Tibial nerve (tissue), 4 donors: Measurements from ENCODE around the gene GPR35. TPM values are rescaled to one million over a fixed set of nuclear protein-coding genes. Genes with fewer than 3 reads are reported as not detected.

Experiments
- DNase-seq, 2 donors: peaks; one replicate each; pipeline ENCODE4 v3.0.0-alpha.2; 2019; ENCODE audit warnings: low spot score in 2 of 2
- H3K27ac ChIP-seq, 4 donors: fragments of 200-600 bp; sonication (generic) in 3 of 4; one replicate each; pipeline ENCODE4 v1.5.1; 2017 to 2019; ENCODE audit warnings: mild to moderate bottlenecking in 1 of 4
- H3K27me3 ChIP-seq, 2 donors: fragments of 200-600 bp; sonication (generic) in 1 of 2; one replicate each; pipeline versions ENCODE4 v1.5.1 to v1.6.0; 2017 to 2019
- H3K36me3 ChIP-seq, 3 donors: fragments of 200-600 bp; sonication (generic); one replicate each; pipeline ENCODE4 v1.5.1; 2018 to 2019
- H3K4me1 ChIP-seq, 4 donors: fragments of 200-600 bp; sonication (generic) in 3 of 4; one replicate each; pipeline ENCODE4 v1.5.1; 2017 to 2019
- H3K4me3 ChIP-seq, 4 donors: fragments of 200-600 bp; sonication (generic) in 3 of 4; one replicate each; pipeline ENCODE4 v1.5.1; 2017 to 2019; ENCODE audit warnings: mild to moderate bottlenecking in 1 of 4, moderate library complexity in 1 of 4
- H3K9me3 ChIP-seq, 4 donors: fragments of 200-600 bp; sonication (generic) in 3 of 4; one replicate each; pipeline ENCODE4 v1.5.1; 2017 to 2019
- EP300 ChIP-seq, 2 donors: sonication (generic); formaldehyde crosslinking; IDR thresholded peaks; one replicate each; pipeline ENCODE4 v1.6.1; 2017; ENCODE audit warnings: antibody characterized with exemption in 2 of 2, mild to moderate bottlenecking in 1 of 2
- POLR2A ChIP-seq, 2 donors: fragments of 450-650 bp; IDR thresholded peaks; one replicate each; pipeline ENCODE4 v1.6.1; 2017; ENCODE audit warnings: antibody characterized with exemption in 2 of 2, mild to moderate bottlenecking in 2 of 2, moderate library complexity in 2 of 2
- WGBS, 2 donors: methylation state at CpG; one replicate each; pipeline ENCODE4 v1.1.5; 2018; 5-methylcytosine and 5-hydroxymethylcytosine counted together
- total RNA-seq, 4 donors: library from RNA; depleted of rRNA; stranded (reverse); fragments of >200 nt; gene quantifications; one replicate each; pipeline ENCODE4 v1.1.0, GENCODE V29; 2016
- TF ChIP-seq, protein P1 (sequence below), 5 experiments: fragments of 200-600 bp in 3 of 5; fragments of 450-650 bp in 2 of 5; sonication (generic) in 3 of 5; IDR thresholded peaks; one replicate each; pipeline ENCODE4 v1.5.1; 2016 to 2019; ENCODE audit warnings: antibody characterized with exemption in 5 of 5, mild to moderate bottlenecking in 3 of 5, moderate library complexity in 2 of 5

GPR35 gene
- total RNA-seq, 4 donors from 2014 or later = 0.90 to 8.2 (median 2.0) TPM

DNA sequence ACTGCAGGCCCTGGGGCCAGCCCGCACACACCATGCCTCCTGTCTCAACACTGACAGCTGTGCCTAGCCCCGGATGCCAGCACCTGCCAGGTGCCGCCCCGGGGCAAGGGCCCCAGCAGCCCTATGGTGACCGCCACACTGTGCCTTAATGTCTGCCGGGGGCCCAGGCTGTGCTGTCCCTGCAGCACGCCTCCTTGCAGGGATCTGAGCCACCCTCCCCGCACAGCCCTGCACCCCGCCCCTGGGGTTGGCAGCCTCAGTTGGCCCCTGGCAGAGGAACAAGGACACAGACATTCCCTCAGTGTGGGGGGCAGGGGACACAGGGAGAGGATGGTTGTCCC is 47.2 kb upstream of the GPR35 start:
- no peak for TF ChIP-seq POLR2A (IDR thresholded peaks at IDR 0.05)
- TF ChIP-seq EP300 (IDR thresholded peaks at IDR 0.05) = no peak
- TF ChIP-seq, protein P1, sequence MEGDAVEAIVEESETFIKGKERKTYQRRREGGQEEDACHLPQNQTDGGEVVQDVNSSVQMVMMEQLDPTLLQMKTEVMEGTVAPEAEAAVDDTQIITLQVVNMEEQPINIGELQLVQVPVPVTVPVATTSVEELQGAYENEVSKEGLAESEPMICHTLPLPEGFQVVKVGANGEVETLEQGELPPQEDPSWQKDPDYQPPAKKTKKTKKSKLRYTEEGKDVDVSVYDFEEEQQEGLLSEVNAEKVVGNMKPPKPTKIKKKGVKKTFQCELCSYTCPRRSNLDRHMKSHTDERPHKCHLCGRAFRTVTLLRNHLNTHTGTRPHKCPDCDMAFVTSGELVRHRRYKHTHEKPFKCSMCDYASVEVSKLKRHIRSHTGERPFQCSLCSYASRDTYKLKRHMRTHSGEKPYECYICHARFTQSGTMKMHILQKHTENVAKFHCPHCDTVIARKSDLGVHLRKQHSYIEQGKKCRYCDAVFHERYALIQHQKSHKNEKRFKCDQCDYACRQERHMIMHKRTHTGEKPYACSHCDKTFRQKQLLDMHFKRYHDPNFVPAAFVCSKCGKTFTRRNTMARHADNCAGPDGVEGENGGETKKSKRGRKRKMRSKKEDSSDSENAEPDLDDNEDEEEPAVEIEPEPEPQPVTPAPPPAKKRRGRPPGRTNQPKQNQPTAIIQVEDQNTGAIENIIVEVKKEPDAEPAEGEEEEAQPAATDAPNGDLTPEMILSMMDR (IDR thresholded peaks at IDR 0.05) = no peak
- Histone ChIP-seq H3K9me3 (peaks cover 0 to 7% (median 0%) of the 10 kb centered on the region in 4 donors), H3K27me3 (no peaks in the 10 kb centered on the region), H3K4me1 (peaks cover 0 to 53% (median 14%) of the 10 kb centered on the region in 4 donors), H3K27ac (peak overlapping the region in 3 of 4 donors; percentile 2 to 77 (median 42)), H3K36me3 (peaks cover 0 to 76% (median 21%) of the 10 kb centered on the region in 3 donors), H3K4me3 (no peak overlapping the region)
- 84 to 87% methylated on average over 4 to 9 of the region's 9 CpGs for WGBS, 2 donors
- no peak for DNase-seq

GRCh38 chr2:240578488-240578887 is 46.8 kb upstream of the GPR35 start:
- DNase-seq = no peak
- no peak for TF ChIP-seq EP300 (IDR thresholded peaks at IDR 0.05)
- TF ChIP-seq, protein P1 (IDR thresholded peaks at IDR 0.05) = no peak
- TF ChIP-seq POLR2A (IDR thresholded peaks at IDR 0.05) = no peak
- Histone ChIP-seq H3K27me3 (no peaks in the 10 kb centered on the region), H3K36me3 (peaks cover 0 to 72% (median 21%) of the 10 kb centered on the region in 3 donors), H3K4me1 (peaks cover 0 to 53% (median 14%) of the 10 kb centered on the region in 4 donors), H3K27ac (peak overlapping the region in 2 of 4 donors; percentile 42 to 77), H3K9me3 (peaks cover 0 to 7% (median 0%) of the 10 kb centered on the region in 4 donors), H3K4me3 (no peak overlapping the region)
- 81 to 92% methylated on average over 6 to 8 of the region's 8 CpGs for WGBS, 2 donors

- Histone ChIP-seq H3K9me3 (peaks cover 0 to 7% (median 0%) of the 10 kb centered on the region in 4 donors), H3K27ac (peak overlapping the region in 3 of 4 donors; percentile 65 to 90 (median 77)), H3K27me3 (no peaks in the 10 kb centered on the region), H3K4me1 (peaks cover 0 to 59% (median 17%) of the 10 kb centered on the region in 4 donors), H3K4me3 (no peak overlapping the region), H3K36me3 (peaks cover 0 to 64% (median 21%) of the 10 kb centered on the region in 3 donors)
- DNase-seq = no peak
- WGBS, 2 donors = 87 to 95% methylated on average over 12 of the region's 12 CpGs
- TF ChIP-seq, protein P1 (IDR thresholded peaks at IDR 0.05) = no peak
- TF ChIP-seq POLR2A (IDR thresholded peaks at IDR 0.05) (no peak), EP300 (IDR thresholded peaks at IDR 0.05) (no peak)
Measured at GRCh38 chr2:240579071-240579762, 46.1 kb upstream of the GPR35 start.

- TF ChIP-seq POLR2A (IDR thresholded peaks at IDR 0.05) = no peak
- TF ChIP-seq, protein P1 (IDR thresholded peaks at IDR 0.05) = peak in 2 of 5 experiments; percentile 36 to 44
- no peak for TF ChIP-seq EP300 (IDR thresholded peaks at IDR 0.05)
- DNase-seq = no peak
- H3K36me3 ChIP-seq = peaks cover 0 to 64% (median 21%) of the 10 kb centered on the region in 3 donors
- H3K9me3 ChIP-seq = peaks cover 0 to 7% (median 0%) of the 10 kb centered on the region in 4 donors
- WGBS, 2 donors = 57 to 61% methylated on average over 27 of the region's 27 CpGs
- H3K27ac ChIP-seq = peak overlapping the region in 3 of 4 donors; percentile 65 to 90 (median 77)
- peaks cover 0 to 67% (median 25%) of the 10 kb centered on the region in 4 donors for H3K4me1 ChIP-seq
- H3K4me3 ChIP-seq = peak overlapping the region in 1 of 4 donors; percentile 7
- H3K27me3 ChIP-seq = no peaks in the 10 kb centered on the region
Measured at GRCh38 chr2:240579771-240580614, 45.3 kb upstream of the GPR35 start.
